ENCODE results near the gene PPARG. TPM values are rescaled to one million over a fixed set of nuclear protein-coding genes. Genes with fewer than 3 reads are reported as not detected.

Gene PPARG
- total and polyA plus RNA-seq, 9 donors = 12.8 to 53.6 (median 32.4) TPM

DNA sequence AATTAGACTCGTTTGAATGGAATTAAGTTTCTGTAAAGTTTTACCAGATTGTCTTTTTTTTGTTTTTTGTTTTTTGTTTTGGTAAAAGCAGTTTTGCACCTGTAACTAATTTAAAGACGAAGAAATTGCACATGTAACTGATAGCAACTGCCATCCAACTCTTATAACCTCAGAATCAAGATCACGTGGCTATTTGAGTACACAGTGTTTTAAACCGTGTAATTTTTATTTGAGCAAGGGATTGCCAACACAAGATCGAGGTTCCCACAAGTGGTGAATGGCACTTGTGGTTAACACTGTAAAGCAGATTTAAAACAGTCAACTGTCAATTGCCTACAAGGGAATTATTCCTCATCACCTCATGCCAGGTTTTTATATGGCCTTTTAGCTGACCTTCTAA, 67.3 kb downstream of the PPARG start:
- intact Hi-C loops (cut with DNase I) = no loop called here
- DNase-seq = no peak
- no peak overlapping the region for H3K27ac ChIP-seq
- H3K36me3 ChIP-seq = no peaks in the 10 kb centered on the region
- no peaks in the 10 kb centered on the region for H3K27me3 ChIP-seq
- no peak overlapping the region for H3K4me3 ChIP-seq
- WGBS, 3 donors = 81 to 87% (median 82%) methylated on average over 5 of the region's 5 CpGs
- no peak for TF ChIP-seq EP300 (IDR thresholded peaks at IDR 0.05)
- TF ChIP-seq POLR2A (IDR thresholded peaks at IDR 0.05) = no peak
- TF ChIP-seq, protein P1, sequence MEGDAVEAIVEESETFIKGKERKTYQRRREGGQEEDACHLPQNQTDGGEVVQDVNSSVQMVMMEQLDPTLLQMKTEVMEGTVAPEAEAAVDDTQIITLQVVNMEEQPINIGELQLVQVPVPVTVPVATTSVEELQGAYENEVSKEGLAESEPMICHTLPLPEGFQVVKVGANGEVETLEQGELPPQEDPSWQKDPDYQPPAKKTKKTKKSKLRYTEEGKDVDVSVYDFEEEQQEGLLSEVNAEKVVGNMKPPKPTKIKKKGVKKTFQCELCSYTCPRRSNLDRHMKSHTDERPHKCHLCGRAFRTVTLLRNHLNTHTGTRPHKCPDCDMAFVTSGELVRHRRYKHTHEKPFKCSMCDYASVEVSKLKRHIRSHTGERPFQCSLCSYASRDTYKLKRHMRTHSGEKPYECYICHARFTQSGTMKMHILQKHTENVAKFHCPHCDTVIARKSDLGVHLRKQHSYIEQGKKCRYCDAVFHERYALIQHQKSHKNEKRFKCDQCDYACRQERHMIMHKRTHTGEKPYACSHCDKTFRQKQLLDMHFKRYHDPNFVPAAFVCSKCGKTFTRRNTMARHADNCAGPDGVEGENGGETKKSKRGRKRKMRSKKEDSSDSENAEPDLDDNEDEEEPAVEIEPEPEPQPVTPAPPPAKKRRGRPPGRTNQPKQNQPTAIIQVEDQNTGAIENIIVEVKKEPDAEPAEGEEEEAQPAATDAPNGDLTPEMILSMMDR (IDR thresholded peaks at IDR 0.05) = no peak
- no peaks in the 10 kb centered on the region for H3K9me3 ChIP-seq
- H3K4me1 ChIP-seq (ENCODE audit: insufficient read depth) = peaks cover 21% of the 10 kb centered on the region

DNA sequence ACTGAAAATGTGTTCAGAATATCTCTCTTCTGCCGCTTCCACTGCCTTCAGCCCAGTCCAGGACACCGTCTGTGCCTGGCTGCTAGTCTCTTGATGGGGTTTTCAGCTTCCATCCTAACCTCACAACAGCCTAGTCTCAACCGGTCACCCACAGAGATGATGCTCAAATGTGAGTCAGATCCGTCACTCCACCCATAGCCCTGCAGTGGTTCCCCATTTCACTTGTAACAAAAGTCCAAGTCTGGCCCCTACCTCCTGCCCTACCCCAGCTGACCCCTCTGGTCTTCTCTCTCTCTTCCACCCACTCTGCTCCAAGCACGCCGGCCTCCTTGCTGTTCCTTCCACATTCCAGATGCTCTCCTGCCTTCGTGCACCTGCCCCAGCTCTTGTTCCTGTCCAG, 68.1 kb downstream of the PPARG start:
- DNase-seq = no peak
- no peak overlapping the region for H3K4me3 ChIP-seq
- H3K36me3 ChIP-seq = no peaks in the 10 kb centered on the region
- TF ChIP-seq, protein P1 (IDR thresholded peaks at IDR 0.05) = no peak
- TF ChIP-seq EP300 (IDR thresholded peaks at IDR 0.05) (no peak), POLR2A (IDR thresholded peaks at IDR 0.05) (no peak)
- H3K9me3 ChIP-seq = no peaks in the 10 kb centered on the region
- 93 to 96% (median 94%) methylated on average over 7 of the region's 7 CpGs for WGBS, 3 donors
- intact Hi-C loops (cut with DNase I) = no loop called here
- no peaks in the 10 kb centered on the region for H3K27me3 ChIP-seq
- no peak overlapping the region for H3K27ac ChIP-seq
- H3K4me1 ChIP-seq (ENCODE audit: insufficient read depth) = peaks cover 19% of the 10 kb centered on the region

DNA sequence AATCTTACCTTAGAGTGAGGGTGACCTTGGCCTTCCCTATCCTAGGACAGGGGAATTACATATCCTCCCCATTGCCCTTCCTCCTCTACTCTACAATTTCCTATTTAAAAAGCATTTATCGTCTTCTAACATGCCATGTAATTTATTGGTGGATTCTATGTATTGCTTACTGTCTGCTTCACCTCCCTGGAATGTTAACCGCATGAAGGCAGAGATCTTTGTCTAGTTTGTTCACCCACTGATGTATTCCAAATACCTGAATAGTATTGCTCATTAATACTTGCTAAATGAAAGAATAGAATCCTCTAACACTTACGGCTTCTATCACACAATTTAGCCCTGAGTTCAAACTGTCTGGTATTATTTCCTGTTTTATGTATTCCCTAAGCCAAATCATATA, 68.6 kb downstream of the PPARG start:
- intact Hi-C loops (cut with DNase I) = no loop called here
- WGBS, 3 donors = 91 to 96% (median 93%) methylated on average over 3 of the region's 3 CpGs
- H3K36me3 ChIP-seq = no peaks in the 10 kb centered on the region

GRCh38 chr3:12363397-12364195, 74.7 kb downstream of the PPARG start:
- TF ChIP-seq, protein P1 (IDR thresholded peaks at IDR 0.05) = no peak
- TF ChIP-seq EP300 (IDR thresholded peaks at IDR 0.05) (no peak), POLR2A (IDR thresholded peaks at IDR 0.05) (no peak)
- 15 to 29% (median 17%) methylated on average over 6 of the region's 6 CpGs for WGBS, 3 donors
- intact Hi-C loops (cut with DNase I) = no loop called here

More for the DNA sequence above, 68.6 kb downstream of the PPARG start:
- TF ChIP-seq EP300 (IDR thresholded peaks at IDR 0.05) (no peak), POLR2A (IDR thresholded peaks at IDR 0.05) (no peak)
- H3K4me3 ChIP-seq = no peak overlapping the region
- peaks cover 19% of the 10 kb centered on the region for H3K4me1 ChIP-seq (ENCODE audit: insufficient read depth)
- DNase-seq = no peak
- no peaks in the 10 kb centered on the region for H3K9me3 ChIP-seq
- H3K27ac ChIP-seq = no peak overlapping the region
- H3K27me3 ChIP-seq = no peaks in the 10 kb centered on the region

DNA sequence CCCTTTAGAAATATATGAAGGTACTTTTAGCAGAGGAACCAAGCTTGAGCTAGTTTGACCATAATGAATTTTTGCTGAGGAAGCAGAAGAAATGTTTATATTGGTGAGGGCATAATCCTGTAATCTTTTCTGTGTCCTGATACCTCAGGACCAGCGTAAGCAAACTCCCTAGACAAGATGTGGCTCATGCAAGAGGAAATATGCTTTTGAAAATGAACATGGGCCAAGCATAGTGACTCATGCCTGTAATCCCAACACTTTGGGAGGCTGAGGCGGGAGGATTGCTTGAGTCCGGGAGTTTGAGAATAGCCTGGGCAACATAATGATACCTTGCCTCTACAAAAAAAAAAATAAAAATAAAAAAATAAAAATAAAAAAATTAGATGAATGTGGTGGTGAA, 78.5 kb downstream of the PPARG start:
- Histone ChIP-seq H3K4me1 (ENCODE audit: insufficient read depth) (peaks cover 3% of the 10 kb centered on the region), H3K4me3 (no peak overlapping the region), H3K27me3 (no peaks in the 10 kb centered on the region), H3K36me3 (no peaks in the 10 kb centered on the region), H3K9me3 (no peaks in the 10 kb centered on the region), H3K27ac (no peak overlapping the region)
- intact Hi-C loops (cut with DNase I) = no loop called here
- WGBS, 3 donors = 81 to 88% (median 86%) methylated on average over 3 of the region's 3 CpGs
- TF ChIP-seq, protein P1 (IDR thresholded peaks at IDR 0.05) = no peak
- TF ChIP-seq POLR2A (IDR thresholded peaks at IDR 0.05) = no peak
- TF ChIP-seq EP300 (IDR thresholded peaks at IDR 0.05) = no peak
- no peak for DNase-seq

More at GRCh38 chr3:12363397-12364195, 74.7 kb downstream of the PPARG start:
- no peaks in the 10 kb centered on the region for H3K9me3 ChIP-seq
- H3K27ac ChIP-seq = peak overlapping the region in 1 of 2 donors; percentile 52
- no peak overlapping the region for H3K4me3 ChIP-seq
- H3K4me1 ChIP-seq (ENCODE audit: insufficient read depth) = peaks cover 3% of the 10 kb centered on the region
- no peaks in the 10 kb centered on the region for H3K27me3 ChIP-seq
- H3K36me3 ChIP-seq = no peaks in the 10 kb centered on the region
- no peak for DNase-seq
